HG03039 (cell line): ENCODE results near the gene NPTXR.

Source experiments
- ATAC-seq: cut with Tn5 transposase; IDR thresholded peaks from one replicate; pipeline ENCODE4 v1.9.1; 2021; ENCODE audit warnings: mild to moderate bottlenecking, moderate library complexity; ENCODE audit not compliant: unreplicated experiment

NPTXR gene

GRCh38 chr22:38774496-38775166 lies 69.2 kb downstream of the NPTXR start:
- ATAC-seq = no peak

- ATAC-seq = no peak
Observed at GRCh38 chr22:38773363-38773946, 70.4 kb downstream of the NPTXR start.

- no peak for ATAC-seq
Observed at GRCh38 chr22:38772623-38772873, 71.3 kb downstream of the NPTXR start.

GRCh38 chr22:38770257-38770949 lies 73.4 kb downstream of the NPTXR start:
- ATAC-seq = no peak
